HG03280 (cell line): Measurements from ENCODE around the gene PCID2.

Experiments
- ATAC-seq: cut with Tn5 transposase; IDR thresholded peaks from one replicate; pipeline ENCODE4 v1.9.1; 2021; ENCODE audit warnings: mild to moderate bottlenecking, moderate library complexity; ENCODE audit not compliant: unreplicated experiment

Gene PCID2

DNA sequence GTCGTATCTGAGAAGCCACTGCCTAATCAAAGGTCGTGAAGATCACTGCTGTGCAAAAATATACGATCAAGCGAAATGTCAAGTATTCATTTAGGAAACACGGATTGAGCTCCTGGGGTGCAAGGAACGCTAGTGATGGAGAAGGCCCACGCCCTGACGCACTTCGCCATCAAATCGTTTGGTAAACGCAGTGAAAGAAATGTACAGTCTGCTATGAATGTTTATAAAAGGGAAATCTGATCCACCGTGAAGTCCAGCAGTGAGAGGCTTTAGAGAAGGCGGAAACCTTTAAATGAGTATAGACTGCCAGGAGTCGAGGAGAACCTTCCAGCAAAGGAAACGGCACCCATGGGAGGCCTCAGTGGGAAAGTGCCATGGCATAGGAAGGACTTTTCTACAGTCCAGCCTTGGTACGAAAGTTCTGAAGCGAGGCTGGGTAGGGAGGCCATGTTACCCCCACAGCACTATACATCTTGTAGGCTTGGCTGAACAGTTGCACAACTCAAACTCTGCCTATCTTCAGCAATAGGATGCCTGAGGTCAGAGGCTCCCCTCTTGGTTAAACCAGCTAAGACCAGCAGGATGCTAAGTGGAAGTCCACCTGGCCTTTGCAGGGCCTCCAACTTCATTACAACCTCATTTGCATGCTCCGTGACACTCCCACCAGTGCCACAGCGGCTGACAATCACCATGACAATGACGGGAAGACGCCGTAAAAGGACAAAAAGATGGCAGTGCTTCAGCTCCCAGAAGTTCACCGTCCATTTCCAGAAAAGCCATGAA is 20.4 kb downstream of the PCID2 start:
- ATAC-seq: no peak

DNA sequence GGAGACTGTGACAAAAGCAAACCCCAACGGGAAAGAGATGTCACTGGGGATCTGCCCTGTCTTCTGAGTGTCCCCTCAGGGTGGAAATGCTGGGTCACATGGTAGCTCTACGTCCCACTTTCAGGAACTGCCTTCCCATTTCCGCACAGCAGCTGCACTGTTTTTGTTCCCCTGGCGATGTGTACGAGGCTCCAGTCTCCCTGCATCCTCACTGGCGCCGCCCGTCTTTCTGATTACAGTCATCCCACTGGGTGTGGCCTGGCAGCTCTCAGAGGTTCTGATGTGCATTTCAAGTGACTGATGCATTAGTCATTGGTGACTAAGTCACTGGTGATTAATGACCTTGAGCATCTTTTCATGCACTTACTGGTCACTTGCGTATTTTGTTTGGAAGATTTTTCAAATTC is 21.2 kb downstream of the PCID2 start:
- no peak for ATAC-seq

DNA sequence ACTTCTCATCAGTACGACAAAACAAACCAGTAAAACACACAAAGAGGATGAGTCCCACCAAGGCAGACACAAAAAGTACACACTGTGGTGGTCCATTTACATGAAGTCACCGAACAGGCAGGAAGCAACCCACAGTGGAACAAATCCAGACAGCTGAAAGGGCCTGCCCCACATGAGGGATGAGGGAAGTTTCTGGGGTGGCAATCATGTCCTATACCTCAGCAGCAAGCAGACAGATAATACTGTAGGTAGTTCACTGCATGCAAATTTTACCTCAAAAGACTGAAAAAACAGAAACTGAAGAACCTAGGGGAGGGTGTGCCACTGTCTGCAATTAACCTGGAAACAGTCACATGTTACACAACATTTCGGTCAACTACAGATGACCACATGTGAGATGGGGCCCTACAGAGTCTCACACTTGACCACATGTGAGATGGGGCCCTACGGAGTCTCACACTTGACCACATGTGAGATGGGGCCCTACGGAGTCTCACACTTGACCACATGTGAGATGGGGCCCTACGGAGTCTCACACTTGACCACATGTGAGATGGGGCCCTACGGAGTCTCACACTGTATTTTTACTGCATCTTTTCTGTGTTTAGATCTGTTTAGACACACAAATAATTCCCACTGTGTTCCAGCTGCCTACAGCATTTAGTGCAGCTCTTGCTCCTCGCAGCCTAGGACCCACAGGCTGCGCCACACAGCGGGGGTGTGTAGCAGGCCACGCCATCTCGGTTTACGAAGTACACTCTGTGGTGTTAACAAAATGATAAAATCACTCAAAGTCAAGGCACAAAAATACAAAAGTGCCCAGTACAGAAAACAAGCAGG is 22.2 kb downstream of the PCID2 start:
- ATAC-seq: peak; percentile 90

DNA sequence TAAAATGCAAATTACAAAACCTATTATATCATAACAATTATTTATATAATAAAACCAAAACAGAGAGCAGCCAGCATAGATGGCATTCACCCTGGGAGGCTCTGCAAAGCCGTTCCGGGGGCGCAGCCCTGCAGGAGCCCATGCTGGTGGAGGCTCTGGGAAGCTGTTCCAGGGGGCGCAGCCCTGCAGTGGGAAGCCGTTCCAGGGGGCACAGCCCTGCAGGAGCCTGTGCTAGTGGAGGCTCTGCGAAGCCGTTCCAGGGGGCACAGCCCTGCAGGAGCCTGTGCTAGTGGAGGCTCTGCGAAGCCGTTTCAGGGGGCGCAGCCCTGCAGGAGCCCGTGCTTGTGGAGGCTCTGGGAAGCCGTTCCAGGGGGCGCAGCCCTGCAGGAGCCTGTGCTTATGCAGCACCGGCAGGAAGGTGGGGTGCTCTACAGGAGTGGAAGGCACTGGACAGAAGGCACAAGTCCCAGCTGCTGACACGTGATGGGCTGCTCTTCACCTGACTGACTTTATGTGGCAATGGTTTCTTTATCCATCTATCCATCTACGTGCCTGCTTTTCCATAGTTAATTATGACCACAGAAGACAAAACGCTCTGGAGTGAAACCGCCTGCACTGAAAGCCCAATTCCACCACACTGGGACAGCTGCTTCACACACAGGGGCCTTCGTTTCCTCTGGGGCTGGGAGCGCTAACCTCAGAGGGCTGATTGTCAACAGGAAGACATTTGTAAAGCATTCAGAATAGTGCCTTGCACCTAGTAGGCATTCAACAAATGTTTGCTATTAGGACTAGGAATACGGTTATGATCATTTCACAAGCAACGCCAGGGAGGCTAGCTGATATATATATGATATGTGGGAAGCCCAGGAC is 23.7 kb downstream of the PCID2 start:
- no peak for ATAC-seq

DNA sequence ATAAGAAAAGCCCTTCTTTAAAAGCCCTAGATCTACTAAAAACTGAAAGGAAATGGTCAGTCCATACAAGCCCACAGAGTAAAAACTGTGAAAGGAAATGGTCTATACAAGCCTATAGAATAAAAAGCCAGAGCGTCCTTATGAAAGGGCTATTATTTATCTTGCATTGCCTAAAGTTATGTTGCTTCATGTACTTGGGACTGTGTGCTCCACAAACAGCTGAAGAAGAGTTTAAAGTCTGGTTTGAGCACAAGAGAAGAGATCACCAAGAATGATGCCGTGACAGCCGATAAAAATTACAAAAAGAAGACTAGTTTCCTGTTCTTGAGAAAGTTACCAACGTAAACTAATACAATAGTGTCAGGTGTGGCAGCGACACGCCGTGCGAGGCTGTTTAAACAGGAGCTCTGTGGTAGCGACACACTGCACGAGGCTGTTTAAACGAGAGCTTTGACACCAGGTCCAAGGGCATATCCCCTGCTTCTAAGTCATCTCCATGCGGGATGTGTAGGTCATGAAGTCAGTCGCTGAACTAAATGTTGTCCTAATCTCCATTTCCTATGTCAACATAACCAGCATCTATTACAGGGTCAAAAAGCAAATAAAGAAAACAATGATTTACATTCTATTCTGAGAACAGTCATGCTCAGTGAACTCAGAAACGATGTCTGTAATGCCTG is 24.9 kb downstream of the PCID2 start:
- no peak for ATAC-seq

DNA sequence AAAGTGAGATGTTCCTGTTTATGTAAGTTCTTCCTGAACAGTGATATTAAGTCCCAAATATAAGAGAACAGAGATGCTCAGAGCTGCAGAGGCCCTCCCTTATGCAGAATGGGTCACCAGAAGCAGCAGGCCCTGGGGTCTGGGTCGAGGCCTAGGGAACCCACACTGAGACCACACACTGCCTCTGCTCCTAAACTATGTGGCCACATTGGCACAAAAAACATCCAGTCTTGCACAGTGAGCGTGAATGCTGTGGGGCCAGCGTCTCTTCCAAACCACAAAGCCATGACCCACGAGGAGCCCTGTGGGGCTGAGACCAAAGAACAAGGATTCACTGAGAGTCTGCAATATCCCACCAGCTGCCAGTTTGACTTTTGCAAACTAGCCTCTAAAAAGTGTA is 26.4 kb downstream of the PCID2 start:
- no peak for ATAC-seq

DNA sequence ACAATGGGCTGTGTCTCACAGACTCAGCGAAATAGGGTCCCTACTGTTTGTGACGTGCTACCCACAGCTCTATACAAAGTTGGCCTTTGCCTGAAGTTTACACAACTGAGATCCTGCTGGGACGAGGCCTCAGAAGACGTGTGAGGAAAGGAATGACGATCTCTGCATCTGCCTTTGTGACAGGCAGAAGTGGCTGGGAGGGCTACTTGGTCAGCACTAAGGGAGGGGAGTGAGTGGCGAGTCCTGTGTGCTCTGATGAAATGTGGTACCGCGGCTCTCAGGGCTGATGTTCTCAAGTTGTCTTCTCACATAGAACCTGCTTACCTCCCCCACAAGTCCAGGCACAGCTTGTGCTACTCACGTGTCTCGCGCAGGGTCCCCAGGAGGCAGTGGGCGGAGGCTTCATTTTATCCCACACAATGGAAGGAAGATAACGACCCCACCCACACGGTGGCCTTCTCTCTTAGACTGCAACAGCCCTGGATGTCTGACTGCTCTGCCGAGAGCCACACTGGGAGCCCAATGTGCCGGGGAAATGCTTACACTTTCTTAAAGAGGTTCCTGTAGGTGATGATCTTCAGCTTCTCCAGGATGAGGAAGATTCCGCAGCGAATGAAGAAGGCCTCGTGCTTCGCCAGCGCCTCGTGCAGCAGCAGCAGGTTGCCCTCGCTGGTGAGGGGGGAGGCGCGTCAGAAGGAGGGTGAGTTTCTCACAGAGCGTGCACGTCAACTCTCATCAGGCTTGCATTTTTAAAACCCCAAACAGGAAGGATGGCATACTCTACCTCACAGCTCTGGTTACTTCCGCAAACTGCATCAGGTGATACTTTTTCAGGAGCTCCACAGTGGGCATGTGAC is 28.9 kb downstream of the PCID2 start:
- no peak for ATAC-seq

DNA sequence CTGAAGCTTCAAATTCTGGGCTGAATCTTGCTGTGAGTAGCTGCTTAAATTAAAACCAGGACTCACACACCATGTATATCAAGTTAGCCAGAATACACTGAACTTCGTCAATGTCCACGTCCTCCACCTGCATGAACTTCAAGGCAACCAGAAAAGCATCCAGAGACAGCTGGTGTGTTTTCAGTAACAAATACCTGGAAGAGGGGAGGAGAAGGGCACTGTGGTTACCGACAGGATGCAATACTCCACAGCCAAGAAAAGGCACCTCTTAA is 29.6 kb downstream of the PCID2 start:
- no peak for ATAC-seq

DNA sequence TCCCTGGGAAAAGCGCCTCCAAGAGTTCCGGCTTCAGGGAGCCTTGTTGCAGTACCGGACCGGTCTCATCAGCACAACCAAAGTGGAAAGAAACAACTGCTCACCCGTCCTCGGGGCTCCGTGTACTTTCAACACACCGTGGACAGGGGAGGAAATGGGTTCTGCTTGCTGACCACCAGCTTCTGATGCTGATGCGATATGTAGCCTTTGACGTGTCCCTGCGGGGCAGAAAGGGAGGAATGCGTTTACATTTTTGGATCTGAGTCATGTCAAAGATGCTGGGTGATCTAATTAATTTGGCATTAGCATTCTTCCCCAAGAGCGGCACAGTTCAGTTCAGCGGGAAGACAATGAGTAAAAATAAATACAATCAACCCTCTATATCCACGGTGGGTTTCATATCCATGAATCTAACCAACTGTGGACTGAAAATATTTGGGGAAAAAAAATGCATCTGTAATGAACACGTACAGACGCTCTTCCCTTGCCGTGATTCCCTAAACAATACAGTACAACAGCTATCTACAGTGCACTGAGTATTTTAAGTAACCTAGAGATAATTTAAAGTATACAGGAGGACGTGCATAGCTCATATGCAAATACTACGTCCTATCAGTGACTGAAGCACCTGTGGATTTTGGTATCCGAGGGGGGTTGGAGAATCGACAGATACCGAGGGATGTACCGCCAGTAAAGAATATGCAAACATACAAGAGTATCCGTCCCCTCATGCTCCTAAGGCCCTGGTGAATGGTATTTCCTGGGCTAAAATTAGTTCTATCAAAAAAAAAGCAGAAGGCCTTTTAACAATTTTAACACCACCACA is 30.2 kb downstream of the PCID2 start:
- ATAC-seq: no peak

DNA sequence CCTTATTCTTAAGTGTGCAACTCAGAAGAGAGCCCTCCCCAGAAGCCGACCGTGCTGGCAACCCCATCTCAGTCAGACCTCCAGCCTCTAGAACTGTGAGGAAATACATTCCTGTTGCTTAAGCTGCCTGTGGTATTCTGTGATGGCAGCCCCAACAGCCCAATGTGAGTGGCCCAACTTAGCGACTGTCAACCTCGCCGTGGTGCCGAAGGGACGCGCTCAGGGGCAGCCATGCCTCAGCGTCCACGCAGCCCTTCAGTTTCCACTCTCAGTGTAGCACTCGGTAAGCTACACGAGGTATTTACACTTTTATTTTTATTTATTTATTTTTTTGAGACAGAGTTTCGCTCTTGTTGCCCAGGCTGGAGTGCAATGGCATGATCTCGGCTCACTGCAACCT is 31.6 kb downstream of the PCID2 start:
- no peak for ATAC-seq

DNA sequence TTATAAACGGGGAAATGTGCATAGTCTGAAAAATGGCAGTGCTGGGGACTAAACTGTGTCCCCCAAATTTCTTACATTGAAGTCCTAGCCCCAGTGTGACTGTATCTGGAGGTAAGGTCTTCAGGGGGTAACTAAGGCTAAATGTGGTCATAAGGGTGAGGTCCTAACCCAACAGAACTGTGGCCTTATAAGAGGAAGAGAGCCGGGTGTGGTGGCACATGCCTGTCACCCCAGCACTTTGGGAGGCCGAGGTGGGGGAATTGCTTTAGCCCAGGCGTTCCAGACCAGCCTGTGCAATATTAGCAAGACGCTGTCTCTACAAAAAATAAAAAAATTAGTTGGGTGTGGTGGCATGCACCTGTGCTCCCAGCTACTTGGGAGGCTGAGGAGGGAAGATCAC is 32.2 kb downstream of the PCID2 start:
- ATAC-seq: no peak

DNA sequence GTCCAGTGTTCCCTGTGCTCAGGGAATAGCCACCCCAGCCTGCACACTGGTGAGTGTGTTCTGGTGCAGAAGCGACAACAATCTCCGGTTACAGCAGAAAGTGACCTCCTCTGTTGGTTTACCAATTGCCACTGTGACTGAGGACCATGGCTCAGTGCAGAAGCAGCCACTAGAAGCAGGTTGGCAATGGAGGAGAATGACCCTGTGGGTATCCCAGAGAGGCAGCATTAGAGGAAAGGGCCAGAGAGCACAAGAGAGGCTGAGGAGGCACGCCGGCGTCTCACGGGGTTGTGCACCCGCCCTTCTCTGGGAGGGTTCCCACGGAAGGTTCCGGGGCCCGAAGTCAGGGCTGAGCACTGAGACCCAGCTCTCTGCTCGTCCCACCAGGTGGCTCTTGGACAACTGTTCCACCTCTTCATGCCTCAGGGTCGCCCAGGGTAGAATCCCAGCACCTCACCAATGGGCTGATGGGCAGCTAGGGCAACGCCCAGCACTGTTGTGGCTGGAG is 36.0 kb downstream of the PCID2 start:
- no peak for ATAC-seq

DNA sequence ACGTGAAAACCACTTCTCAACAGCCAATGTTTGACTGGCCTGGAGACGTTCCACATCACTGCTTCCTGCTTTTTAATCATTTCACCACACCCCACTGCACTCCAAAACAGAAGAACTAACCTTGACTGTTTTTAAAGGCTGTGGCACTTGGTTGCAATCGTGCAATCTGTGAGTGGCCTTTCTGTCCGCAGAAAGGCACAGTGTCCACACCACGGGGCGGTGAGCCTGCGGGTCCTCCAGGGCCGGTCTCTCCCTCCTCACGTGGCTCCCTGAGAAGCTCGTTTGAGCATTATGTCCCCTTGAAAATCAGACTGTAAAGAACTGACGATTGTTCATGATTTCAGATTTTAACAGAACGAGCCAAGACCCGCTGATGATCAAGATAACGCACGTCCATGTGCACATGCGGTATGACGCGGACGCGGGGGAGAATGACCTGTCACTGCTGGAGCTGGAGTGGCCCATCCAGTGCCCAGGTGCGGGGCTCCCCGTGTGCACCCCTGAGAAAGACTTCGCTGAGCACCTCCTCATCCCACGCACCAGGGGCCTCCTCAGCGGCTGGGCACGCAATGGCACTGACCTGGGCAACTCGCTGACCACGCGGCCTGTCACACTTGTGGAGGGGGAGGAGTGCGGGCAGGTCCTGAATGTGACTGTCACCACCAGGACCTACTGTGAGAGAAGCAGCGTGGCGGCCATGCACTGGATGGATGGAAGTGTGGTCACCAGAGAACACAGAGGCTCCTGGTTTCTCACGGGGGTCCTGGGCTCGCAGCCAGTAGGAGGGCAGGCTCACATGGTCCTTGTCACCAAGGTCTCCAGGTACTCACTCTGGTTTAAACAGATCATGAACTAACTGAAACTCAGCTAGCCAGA is 37.0 kb downstream of the PCID2 start:
- ATAC-seq: no peak

DNA sequence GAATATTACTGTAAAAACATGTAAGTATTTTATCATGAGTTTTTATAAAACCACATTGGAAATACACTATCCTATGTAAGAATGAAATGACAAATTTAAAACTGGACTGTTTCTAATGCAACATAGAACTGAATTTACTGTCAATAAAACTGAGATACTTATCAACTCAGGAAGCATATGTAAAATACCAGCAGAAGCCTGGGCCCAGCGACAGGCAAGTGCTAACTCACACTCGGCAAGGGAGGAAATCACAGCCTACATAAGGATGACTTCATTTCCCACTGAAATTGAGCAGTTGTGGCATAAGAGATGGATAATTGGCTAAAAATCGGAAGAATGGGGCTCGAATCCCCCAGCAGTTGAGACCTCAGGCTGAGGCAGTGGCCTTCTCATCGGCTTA is 38.0 kb downstream of the PCID2 start:
- ATAC-seq: no peak

DNA sequence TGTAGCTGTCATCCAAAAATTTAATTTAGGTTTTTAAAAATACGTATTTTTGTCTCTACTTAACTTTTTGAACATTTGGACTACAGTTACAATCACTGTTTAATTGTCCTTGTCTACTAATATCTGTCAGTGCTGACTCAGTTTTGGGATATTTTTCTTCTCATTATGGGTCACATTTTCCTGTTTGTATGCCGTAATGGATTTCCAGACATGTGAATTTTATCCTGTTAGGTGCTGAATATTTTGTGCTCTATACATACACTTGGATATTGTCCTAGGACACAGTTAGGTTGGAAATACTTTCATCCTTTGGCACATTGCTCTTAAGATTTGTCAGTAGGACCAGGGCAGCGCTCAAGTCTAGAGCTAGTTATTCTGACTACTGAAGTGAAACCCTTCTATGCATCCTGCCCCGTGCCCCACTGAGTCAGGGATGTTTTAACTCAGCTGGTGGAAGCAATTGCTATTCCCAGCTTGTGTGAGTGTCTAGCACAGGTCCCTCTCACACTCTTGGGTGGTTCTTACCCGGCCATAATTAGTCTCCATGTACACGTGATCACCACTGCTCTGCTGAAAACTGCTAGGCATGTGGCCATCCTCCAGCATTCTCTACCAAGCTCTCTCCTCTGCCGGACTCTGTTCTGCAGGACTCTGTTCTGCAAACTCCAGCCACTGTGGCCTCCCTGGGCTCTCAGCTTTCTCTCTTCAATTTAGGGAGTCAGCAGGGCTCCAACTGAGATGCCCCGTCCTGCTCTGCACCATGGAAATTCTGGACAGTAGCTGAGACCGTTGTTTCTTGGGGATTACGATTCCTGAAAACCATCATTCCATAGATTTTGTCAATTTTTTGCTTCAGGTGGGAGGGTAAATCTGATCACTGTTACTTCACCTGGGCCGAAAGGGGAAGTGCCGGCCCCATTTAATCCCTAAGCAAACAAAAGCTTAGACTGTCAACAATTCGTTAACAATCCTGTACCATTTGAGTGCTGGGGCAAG is 38.9 kb downstream of the PCID2 start:
- ATAC-seq: no peak

DNA sequence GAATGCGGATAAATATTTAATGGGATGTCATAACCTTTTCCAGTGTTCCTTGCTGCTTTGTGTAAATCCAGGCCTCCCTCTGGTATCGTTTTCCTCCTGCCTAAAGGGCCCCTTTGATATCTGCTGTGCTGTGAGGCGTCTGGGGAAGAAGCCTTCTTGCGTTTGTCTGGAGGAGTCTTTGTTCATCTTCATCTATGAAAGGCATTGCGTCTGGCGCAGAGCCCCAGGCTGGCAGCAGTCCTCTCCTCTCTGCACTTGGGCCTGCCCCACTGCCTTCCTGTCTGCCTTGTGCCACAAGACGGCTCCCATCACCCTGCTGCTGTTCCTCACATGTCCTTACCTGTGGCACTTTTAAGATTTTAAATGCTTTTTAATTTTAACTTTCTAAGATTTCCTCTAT is 40.3 kb downstream of the PCID2 start:
- no peak for ATAC-seq

DNA sequence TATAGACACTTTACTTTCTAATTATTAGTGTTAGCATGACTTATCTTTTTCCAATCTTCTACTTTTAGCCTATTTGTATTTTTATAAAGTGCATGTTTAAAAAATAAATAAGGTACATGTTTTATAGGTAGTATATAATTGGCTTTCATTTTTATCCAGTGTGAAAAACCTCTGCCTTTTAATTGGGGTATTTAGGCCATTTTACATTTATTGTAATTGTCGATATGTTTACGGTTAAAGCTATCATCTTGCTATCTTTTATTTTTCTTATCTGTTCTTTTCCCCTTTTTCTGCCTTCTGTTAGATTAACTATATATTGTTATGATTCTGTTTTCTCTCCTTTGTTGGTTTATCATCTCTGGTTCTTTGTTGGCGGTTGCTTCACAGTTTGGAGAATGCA is 40.9 kb downstream of the PCID2 start:
- ATAC-seq: no peak
